ENCODE measurements around the gene ZNF282.

The ZNF282 gene

GRCh38 chr7:149195180-149196150, at the start of gene ZNF282:
ZNF282 (plus strand) TSS chr7:149195546; CDS start chr7:149195590, 44 bp downstream.
- peak; percentile 78 to 83 for DNase-seq

GRCh38 chr7:149147072-149147751, 48.1 kb upstream of the ZNF282 start, which contains the start of gene ZNF398:
ZNF398 (plus strand) TSS chr7:149147453; CDS start chr7:149147743, 290 bp downstream.
- peak; percentile 74 to 87 for DNase-seq

- DNase-seq, result peak; percentile 42 to 46
Measured at GRCh38 chr7:149147752-149148653, 47.3 kb upstream of the ZNF282 start.

- DNase-seq, result no peak
Measured at GRCh38 chr7:149150981-149151380, 44.4 kb upstream of the ZNF282 start.

GRCh38 chr7:149153346-149153745, 42.0 kb upstream of the ZNF282 start:
- no peak for DNase-seq

- DNase-seq, result no peak
Measured at GRCh38 chr7:149154056-149154455, 41.3 kb upstream of the ZNF282 start.

GRCh38 chr7:149156898-149157297, 38.4 kb upstream of the ZNF282 start:
- no peak for DNase-seq

GRCh38 chr7:149161241-149161848, 34.0 kb upstream of the ZNF282 start:
- no peak for DNase-seq

GRCh38 chr7:149166142-149166541, 29.2 kb upstream of the ZNF282 start:
- no peak for DNase-seq

- no peak for DNase-seq
Measured at GRCh38 chr7:149166630-149167352, 28.6 kb upstream of the ZNF282 start.

GRCh38 chr7:149171892-149172533, 23.3 kb upstream of the ZNF282 start:
- no peak for DNase-seq

GRCh38 chr7:149172534-149172920, 22.8 kb upstream of the ZNF282 start:
- no peak for DNase-seq

GRCh38 chr7:149175150-149175549, 20.2 kb upstream of the ZNF282 start:
- DNase-seq, result no peak

GRCh38 chr7:149179241-149179640, 16.1 kb upstream of the ZNF282 start:
- DNase-seq, result no peak

GRCh38 chr7:149180722-149181449, 14.5 kb upstream of the ZNF282 start:
- DNase-seq, result no peak

- DNase-seq, result no peak
Measured at GRCh38 chr7:149181450-149181790, 13.9 kb upstream of the ZNF282 start.

GRCh38 chr7:149184274-149184673, 11.1 kb upstream of the ZNF282 start:
- no peak for DNase-seq

GRCh38 chr7:149188213-149188612, 7.1 kb upstream of the ZNF282 start:
- DNase-seq, result no peak

GRCh38 chr7:149188637-149189259, 6.6 kb upstream of the ZNF282 start:
- no peak for DNase-seq

GRCh38 chr7:149191851-149192250, 3.5 kb upstream of the ZNF282 start:
- DNase-seq, result no peak

Measured in inflammatory macrophage treated with lipopolysaccharide for 1 hour (primary cell).